Esophagus muscularis mucosa (tissue), 4 donors: Measurements from ENCODE around the gene CAPZA2. TPM values are rescaled to one million over a fixed set of nuclear protein-coding genes. Genes with fewer than 3 reads are reported as not detected.

Experiments used
- DNase-seq: peaks from one replicate; pipeline ENCODE4 v3.0.0-alpha.2; 2017; ENCODE audit errors: extremely low spot score
- H3K27ac ChIP-seq, 4 donors: fragments of 200-600 bp; sonication (generic); replicated peaks in 1 of 4; 1 replicate in 3 of 4; 2 replicates in 1 of 4; pipeline ENCODE4 v1.5.1; 2016 to 2019; ENCODE audit warnings: mild to moderate bottlenecking in 1 of 4
- H3K27me3 ChIP-seq, 4 donors: fragments of 200-600 bp; sonication (generic); one replicate each; pipeline versions ENCODE4 v1.5.1 to v1.6.0; 2016 to 2019
- H3K36me3 ChIP-seq, 4 donors: fragments of 200-600 bp; sonication (generic); one replicate each; pipeline ENCODE4 v1.5.1; 2016 to 2019
- H3K4me1 ChIP-seq, 4 donors: fragments of 200-600 bp; sonication (generic); one replicate each; pipeline ENCODE4 v1.5.1; 2016 to 2019
- H3K4me3 ChIP-seq, 4 donors: fragments of 200-600 bp; sonication (generic); 1 replicate in 2 of 4; 2 replicates in 2 of 4; pipeline ENCODE4 v1.5.1; 2016 to 2019; ENCODE audit warnings: mild to moderate bottlenecking in 4 of 4, moderate library complexity in 1 of 4
- H3K9me3 ChIP-seq, 4 donors: fragments of 200-600 bp; sonication (generic); 1 replicate in 3 of 4; 2 replicates in 1 of 4; pipeline ENCODE4 v1.5.1; 2016 to 2019
- CTCF ChIP-seq, 3 experiments: fragments of 200-600 bp in 2 of 3; fragments of 450-650 bp in 1 of 3; sonication (generic) in 2 of 3; IDR thresholded peaks; one replicate each; pipeline ENCODE4 v1.5.1; 2017 to 2019; ENCODE audit warnings: antibody characterized with exemption in 3 of 3, mild to moderate bottlenecking in 2 of 3, moderate library complexity in 1 of 3
- EP300 ChIP-seq: sonication (generic); formaldehyde crosslinking; IDR thresholded peaks from one replicate; pipeline ENCODE4 v1.6.1; 2017; ENCODE audit warnings: antibody characterized with exemption
- POLR2A ChIP-seq: fragments of 450-650 bp; IDR thresholded peaks from one replicate; pipeline ENCODE4 v1.6.1; 2017; ENCODE audit warnings: antibody characterized with exemption, moderate library complexity, mild to moderate bottlenecking, low read depth
- POLR2AphosphoS5 ChIP-seq, 2 donors: sonication (generic); formaldehyde crosslinking; IDR thresholded peaks; one replicate each; pipeline ENCODE4 v1.6.1; 2017; ENCODE audit warnings: antibody characterized with exemption in 2 of 2
- WGBS: methylation state at CpG from one replicate; pipeline ENCODE4 v1.1.5; 2018; 5-methylcytosine and 5-hydroxymethylcytosine counted together
- intact Hi-C: fragments of 100-400 bp; cut with DNase I; formaldehyde crosslinking; loops from one replicate; pipeline ENCODE4 v1.15.1; 2023
- total RNA-seq, 4 donors: library from RNA; depleted of rRNA; stranded (reverse); fragments of >200 nt; gene quantifications; one replicate each; pipeline versions ENCODE4 v1.1.0 to v1.2.1, GENCODE V29; 2016

Gene CAPZA2
- total RNA-seq, 4 donors from 2014 or later = 167 to 223 (median 195) TPM

- no peak for TF ChIP-seq CTCF (IDR thresholded peaks at IDR 0.05)
- TF ChIP-seq POLR2A = no peak
- no peak for TF ChIP-seq EP300
- no peak for TF ChIP-seq POLR2AphosphoS5 (IDR thresholded peaks at IDR 0.05)
- H3K4me1 ChIP-seq = peaks cover 26 to 36% (median 30%) of the 10 kb centered on the region in 4 donors
- intact Hi-C loops = no loop called here
- DNase-seq = no peak
- H3K4me3 ChIP-seq = no peak overlapping the region
- no peak overlapping the region for H3K27ac ChIP-seq
- no peaks in the 10 kb centered on the region for H3K27me3 ChIP-seq
- WGBS = 97% methylated on average over 2 of the region's 2 CpGs
- H3K9me3 ChIP-seq = no peaks in the 10 kb centered on the region
- H3K36me3 ChIP-seq = peaks cover 0 to 40% (median 26%) of the 10 kb centered on the region in 4 donors
These were observed 38.8 kb downstream of the CAPZA2 start for GRCh38 chr7:116901143-116901542.

- WGBS = 75% methylated on average over 3 of the region's 3 CpGs
- no peaks in the 10 kb centered on the region for H3K9me3 ChIP-seq
- no peak for TF ChIP-seq CTCF (IDR thresholded peaks at IDR 0.05)
- no peak for TF ChIP-seq EP300
- TF ChIP-seq POLR2AphosphoS5 (IDR thresholded peaks at IDR 0.05) = no peak
- TF ChIP-seq POLR2A = no peak
- peaks cover 3 to 57% (median 38%) of the 10 kb centered on the region in 4 donors for H3K36me3 ChIP-seq
- H3K27me3 ChIP-seq = no peaks in the 10 kb centered on the region
- no peak for DNase-seq
- H3K27ac ChIP-seq = no peak overlapping the region
- H3K4me1 ChIP-seq = peaks cover 13 to 22% (median 17%) of the 10 kb centered on the region in 4 donors
- no peak overlapping the region for H3K4me3 ChIP-seq
- intact Hi-C loops = no loop called here
These were observed 40.5 kb downstream of the CAPZA2 start for GRCh38 chr7:116902867-116903266.

GRCh38 chr7:116906391-116906790, 44.0 kb downstream of the CAPZA2 start:
- intact Hi-C loops = no loop called here
- DNase-seq = no peak
- H3K4me1 ChIP-seq = peaks cover 0 to 6% (median 2%) of the 10 kb centered on the region in 4 donors
- H3K36me3 ChIP-seq = peaks cover 12 to 66% (median 40%) of the 10 kb centered on the region in 4 donors
- H3K27me3 ChIP-seq = no peaks in the 10 kb centered on the region
- TF ChIP-seq EP300 = no peak
- TF ChIP-seq POLR2AphosphoS5 (IDR thresholded peaks at IDR 0.05) = no peak
- no peak for TF ChIP-seq POLR2A
- no peak for TF ChIP-seq CTCF (IDR thresholded peaks at IDR 0.05)
- no peaks in the 10 kb centered on the region for H3K9me3 ChIP-seq
- WGBS = 100% methylated on average over 1 of the region's 1 CpG
- no peak overlapping the region for H3K27ac ChIP-seq
- H3K4me3 ChIP-seq = no peak overlapping the region

GRCh38 chr7:116910383-116910782, 48.0 kb downstream of the CAPZA2 start:
- Histone ChIP-seq H3K4me1 (peaks cover 0 to under 1% (median 0%) of the 10 kb centered on the region in 4 donors), H3K27ac (no peak overlapping the region), H3K36me3 (peaks cover 41 to 85% (median 61%) of the 10 kb centered on the region in 4 donors), H3K9me3 (no peaks in the 10 kb centered on the region), H3K27me3 (no peaks in the 10 kb centered on the region), H3K4me3 (no peak overlapping the region)
- intact Hi-C loops = no loop called here
- 97% methylated on average over 6 of the region's 6 CpGs for WGBS
- TF ChIP-seq CTCF (IDR thresholded peaks at IDR 0.05) = no peak
- no peak for TF ChIP-seq POLR2A
- no peak for TF ChIP-seq POLR2AphosphoS5 (IDR thresholded peaks at IDR 0.05)
- no peak for TF ChIP-seq EP300
- no peak for DNase-seq

- intact Hi-C loops = no loop called here
These were observed 49.4 kb downstream of the CAPZA2 start for GRCh38 chr7:116911801-116912200.

More at GRCh38 chr7:116911801-116912200, 49.4 kb downstream of the CAPZA2 start:
- Histone ChIP-seq H3K27me3 (no peaks in the 10 kb centered on the region), H3K36me3 (peaks cover 49 to 85% (median 64%) of the 10 kb centered on the region in 4 donors), H3K4me3 (no peak overlapping the region), H3K9me3 (no peaks in the 10 kb centered on the region), H3K27ac (no peak overlapping the region), H3K4me1 (no peaks in the 10 kb centered on the region)
- TF ChIP-seq POLR2A = no peak
- no peak for TF ChIP-seq EP300
- no peak for TF ChIP-seq POLR2AphosphoS5 (IDR thresholded peaks at IDR 0.05)
- no peak for TF ChIP-seq CTCF (IDR thresholded peaks at IDR 0.05)
- no peak for DNase-seq
- 100% methylated on average over 1 of the region's 1 CpG for WGBS
